Myocyte (in vitro differentiated cells): ENCODE measurements around the gene ITGA1. TPM values are rescaled to one million over a fixed set of nuclear protein-coding genes. Genes with fewer than 3 reads are reported as not detected.
"Not testable (repeated sequence)": the region's sequence is repeated elsewhere in the genome, so short reads cannot be mapped to it uniquely, and the experiment has no call there.

Experiments
- DNase-seq: peaks from one replicate; pipeline ENCODE4 v3.0.0-alpha.2; 2012; ENCODE audit warnings: low read depth
- polyA plus RNA-seq: library from polyadenylated mRNA; unstranded; fragments of >200 nt; gene quantifications from one replicate; pipeline ENCODE4 v1.2.1, GENCODE V29; 2012; ENCODE audit warnings: missing spikeins
- total RNA-seq: library from RNA; depleted of rRNA; stranded (reverse); fragments of >200 nt; gene quantifications from 2 replicates; pipeline ENCODE4 v1.2.3, GENCODE V29; 2014

ITGA1 gene
- 7.6 and 9.7 TPM in 2 replicates for total RNA-seq
- 6.8 TPM for polyA plus RNA-seq

DNA sequence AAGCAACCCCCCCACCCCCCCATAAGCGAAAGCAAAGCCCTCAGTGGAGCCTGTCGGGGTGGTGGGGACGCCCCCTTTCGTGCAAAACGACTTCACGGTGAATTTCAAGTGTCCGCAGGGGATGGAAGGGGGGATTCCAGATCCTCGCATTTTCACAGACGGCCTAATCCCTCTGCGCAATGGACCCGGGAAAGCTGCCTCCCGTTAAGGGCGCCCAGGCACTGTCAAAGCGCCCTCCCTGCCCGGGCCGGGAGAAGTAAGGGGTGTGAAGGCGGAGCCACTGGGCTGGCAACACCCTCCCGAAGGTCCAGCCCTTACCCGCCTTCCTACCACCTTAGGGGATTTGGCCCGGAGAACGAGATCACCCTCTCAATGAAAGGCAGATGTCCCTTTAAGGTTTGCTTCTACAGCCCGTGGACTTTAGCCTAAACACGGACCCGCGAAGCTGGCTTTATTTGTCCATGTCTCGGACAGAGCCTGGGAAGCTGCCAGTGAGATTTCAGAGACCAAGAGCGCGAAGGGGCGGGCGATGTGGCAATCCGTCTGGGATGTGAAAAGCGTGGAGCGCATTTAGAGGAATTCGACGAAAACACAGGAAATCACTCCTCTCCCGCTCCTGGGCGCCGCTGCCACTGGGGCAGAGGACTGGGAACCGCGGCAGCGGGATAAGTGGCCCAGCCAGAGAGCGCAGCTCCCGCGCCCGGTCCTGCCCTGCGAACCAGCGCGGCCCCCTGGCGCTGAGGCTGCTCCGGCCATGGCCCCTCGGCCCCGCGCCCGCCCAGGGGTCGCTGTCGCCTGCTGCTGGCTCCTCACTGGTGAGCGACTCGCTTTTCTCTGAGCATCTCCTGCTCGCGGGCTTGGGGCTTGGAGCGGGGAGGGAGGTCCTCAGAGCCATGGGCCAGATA lies at the start of gene ITGA1, which contains the start of gene PELO:
ITGA1 (plus strand) TSS at position 317 of the 905 bp plus-strand sequence; CDS start at position 755, 438 bp downstream.
PELO (plus strand) TSS at position 317 of the 905 bp plus-strand sequence. CDS start 12,479 bp downstream, outside the sequence.
- DNase-seq: peak; percentile 77

DNA sequence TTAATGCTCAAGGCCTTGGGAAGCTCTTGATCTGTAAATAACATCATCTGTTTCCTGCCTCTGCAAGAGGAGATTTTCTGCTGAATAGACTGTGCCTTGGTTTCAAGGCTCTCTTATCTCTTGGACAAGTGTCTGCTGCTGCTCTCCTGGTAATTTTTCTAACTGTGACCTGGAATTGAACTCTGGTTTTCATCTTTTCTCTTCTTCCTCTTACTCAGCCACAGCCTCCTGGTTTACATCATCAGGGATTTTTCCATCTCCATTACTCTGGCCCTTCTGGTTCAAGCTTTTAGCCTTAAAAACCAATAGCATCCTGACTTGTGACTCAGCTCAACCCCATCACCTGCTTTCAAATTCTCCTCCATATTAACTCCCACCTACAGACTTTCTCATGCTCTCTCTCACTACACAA lies 49.6 kb upstream of the ITGA1 start:
- DNase-seq: no peak

DNA sequence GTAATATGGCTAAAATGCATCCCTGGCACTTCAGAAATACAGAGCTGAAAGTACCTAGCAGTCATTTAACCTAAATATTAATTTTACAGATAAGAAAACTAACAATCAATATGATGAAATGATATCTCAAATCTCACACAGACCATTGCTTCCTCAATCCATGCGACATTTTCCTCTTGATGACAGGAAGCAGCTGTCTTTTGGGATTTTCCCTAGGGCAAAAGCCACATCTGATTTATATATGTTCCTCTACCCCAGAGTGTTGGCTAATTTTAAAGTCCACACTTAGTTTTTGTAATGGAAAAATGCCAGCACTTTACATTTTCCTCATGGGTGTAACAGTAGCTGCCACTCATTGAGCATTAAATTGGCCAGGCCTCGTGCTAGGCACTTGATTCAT lies 47.7 kb upstream of the ITGA1 start:
- DNase-seq: no peak

DNA sequence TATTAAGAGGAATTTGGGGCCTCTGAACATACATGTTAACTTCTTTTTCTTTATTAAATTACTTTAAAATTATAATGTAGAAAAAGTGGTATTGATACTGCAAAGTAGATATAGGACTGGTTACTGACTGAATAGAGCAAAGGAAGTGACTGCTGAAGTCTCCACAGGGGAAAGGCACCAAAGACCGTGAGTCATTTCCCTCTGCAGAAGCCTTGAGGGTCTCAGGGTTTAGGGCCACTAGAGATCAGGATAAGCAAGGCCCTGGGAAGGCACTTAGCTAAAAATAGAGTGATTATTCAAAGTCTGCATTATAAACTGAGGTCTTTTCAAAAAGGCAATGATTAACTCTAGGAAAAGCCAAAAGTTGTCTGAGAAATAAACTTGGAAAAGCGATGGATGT lies 44.7 kb upstream of the ITGA1 start:
- DNase-seq: no peak

DNA sequence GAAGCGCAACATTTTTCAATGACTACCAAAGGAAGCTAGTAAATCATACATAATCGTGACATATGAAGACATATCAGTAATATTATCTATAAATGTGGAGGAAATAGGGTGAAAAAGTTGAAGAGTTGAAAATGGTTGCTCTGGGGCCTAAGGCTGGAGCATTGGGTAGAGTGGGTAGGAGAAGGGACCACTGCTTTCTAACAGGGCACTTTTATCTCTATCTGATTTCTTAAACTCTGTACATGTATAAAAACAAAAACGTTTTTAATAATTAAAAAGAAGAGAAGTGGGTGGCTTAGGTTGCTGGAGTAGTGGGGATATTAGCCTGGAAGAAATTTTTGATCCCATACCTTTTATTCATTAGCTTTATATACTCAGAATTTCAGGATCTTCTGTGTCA lies 44.2 kb upstream of the ITGA1 start:
- no peak for DNase-seq

DNA sequence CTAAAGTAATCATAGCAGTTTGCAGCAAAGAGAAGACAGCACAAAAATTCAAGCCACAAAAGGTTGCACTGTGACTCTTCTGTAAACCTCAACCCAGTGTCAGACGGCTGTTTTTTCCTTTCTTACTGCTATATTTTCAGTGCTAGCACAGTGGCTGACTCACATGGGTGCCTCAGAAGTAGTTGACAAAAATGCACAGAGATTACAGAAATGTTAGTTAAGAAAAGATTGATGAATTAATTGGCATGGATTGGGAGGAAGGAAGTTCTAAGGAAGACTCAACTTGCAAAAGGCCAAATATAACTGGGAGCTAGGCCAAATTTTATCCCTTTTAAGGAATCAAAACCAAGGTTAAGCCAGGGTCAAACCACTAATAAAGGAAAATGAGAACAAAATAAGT lies 43.7 kb upstream of the ITGA1 start:
- peak; percentile 41 for DNase-seq

DNA sequence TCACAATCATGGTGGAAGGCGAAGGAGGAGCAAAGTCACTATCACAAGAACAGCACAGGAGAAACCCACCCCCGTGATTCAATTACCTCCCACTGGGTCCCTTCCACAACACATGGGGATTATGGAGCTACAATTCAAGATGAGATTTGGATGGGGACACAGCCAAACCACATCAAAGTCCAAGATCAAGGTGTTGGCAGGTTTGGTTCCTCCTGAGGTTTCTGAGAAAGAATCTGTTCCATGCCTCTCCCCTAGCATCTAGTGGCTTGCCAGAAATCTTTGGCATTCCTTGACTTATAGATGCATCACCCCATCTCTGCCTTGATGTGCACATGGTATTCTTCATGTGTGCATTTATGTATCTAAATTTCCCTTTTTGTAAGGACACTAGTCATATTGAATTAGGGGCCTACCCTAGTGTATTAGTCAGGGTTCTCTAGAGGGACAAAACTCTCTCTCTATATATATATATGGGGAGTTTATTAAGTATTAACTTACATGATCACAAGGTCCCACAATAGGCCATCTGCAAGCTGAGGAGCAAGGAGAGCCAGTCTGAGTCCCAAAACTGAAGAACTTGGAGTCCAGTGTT lies 42.8 kb upstream of the ITGA1 start:
- not testable (repeated sequence) for DNase-seq

DNA sequence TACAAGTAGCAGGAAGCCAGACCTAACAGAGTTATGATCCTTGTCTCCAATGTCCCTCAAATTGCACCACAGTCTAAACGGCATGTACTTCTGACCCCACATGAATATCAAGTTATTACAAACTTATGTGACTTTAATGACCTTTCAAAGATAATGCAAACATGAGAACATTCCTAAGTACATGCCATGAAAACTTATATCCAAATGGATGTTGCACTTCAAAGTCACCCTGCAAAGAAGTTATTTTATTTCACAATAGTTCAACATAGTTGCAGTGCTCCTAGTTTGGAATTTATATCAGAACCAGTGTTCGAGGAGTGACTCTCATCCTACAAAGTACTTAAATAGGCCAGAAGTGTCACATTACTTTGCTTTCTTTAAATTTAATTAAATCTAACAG lies 41.2 kb upstream of the ITGA1 start:
- DNase-seq: no peak

DNA sequence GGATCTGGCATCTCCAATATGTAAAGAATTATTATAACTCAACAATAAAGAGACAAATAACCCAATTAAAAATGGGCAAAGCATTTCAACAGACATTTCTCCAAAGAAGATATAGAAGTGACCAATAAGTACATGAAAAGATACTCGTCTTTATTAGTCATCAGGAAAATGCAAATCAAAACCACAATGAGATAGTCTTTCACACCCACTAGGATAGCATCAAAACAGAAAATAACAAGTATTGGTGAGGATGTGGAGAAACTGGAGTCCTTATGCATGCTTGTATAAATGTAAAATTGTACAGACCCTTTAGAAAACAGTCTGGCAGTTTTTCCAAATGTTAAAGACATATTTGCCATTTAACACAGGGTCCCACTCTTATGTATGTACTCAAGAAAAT lies 39.1 kb upstream of the ITGA1 start:
- DNase-seq: no peak

DNA sequence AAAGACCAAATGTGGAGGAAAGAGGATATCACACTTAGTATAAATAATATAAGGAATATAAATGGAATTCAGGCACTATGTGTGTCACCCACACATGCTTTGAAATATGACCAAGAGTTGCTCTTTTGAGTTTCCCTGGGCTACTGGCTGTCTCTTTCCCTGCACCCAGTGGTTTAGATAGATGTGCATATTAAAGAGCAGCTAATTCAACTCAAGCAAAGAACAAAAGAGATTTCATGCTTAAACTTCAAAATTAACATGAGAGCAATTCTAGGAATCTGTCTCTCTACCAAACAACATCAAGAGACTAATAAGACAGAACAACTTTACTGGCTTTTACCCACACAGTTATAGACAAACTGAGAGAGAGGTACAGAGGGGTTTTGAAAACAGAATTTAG lies 38.0 kb upstream of the ITGA1 start:
- no peak for DNase-seq

DNA sequence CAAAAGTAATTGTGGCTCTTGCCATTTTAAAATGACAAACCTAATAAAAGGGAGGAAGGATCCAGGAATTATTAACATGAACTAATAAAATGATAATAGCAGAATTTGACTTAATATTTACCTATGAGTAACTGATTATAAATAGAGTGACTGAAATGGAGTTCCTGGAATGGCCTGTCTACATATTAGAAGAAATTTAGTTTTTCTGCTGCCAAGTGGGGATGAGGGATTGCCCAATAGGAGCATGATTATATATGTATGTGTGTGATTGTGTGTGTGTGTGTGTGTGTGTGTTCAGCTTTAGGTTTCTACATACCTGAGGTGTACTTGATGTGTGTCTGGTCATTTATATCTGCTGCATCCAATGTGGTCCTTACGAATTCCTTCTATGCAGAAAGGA lies 36.6 kb upstream of the ITGA1 start:
- DNase-seq: no peak

DNA sequence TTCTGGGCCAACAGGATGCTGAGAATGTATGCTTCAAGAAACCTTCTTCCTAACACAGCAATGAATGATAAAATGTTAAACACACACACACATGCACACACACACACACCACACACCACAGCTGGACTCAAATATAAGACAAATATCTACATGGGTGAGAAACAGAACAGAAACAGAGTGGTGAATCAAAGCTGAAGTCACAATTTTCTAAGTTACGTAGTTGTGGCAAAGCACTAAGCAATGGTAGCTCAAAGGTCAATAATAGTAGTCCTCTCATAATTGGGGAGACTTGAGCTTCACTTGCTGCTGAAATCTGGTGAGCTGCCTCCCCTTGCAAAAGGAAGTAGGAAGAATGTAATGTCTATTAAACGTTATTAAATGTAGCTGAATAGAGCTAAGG lies 33.7 kb upstream of the ITGA1 start:
- DNase-seq: no peak

DNA sequence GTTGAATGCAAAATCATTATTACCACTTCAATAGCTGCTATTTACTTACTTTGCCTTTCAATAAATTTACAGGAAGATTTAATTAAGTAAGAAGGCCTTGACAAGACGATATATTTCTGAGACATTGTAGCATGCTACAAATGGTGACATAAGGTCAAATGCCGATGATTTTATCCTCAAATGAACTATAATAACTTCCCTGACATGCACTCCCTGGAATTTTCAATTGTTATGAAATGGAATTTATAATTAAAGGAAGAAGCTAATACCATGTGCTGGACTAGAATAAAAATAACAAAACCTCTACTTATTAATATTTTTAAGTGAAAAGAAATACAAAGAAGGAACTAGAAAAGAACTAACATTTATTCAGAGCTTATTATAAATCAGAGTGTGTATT lies 30.2 kb upstream of the ITGA1 start:
- DNase-seq: peak; percentile 5

DNA sequence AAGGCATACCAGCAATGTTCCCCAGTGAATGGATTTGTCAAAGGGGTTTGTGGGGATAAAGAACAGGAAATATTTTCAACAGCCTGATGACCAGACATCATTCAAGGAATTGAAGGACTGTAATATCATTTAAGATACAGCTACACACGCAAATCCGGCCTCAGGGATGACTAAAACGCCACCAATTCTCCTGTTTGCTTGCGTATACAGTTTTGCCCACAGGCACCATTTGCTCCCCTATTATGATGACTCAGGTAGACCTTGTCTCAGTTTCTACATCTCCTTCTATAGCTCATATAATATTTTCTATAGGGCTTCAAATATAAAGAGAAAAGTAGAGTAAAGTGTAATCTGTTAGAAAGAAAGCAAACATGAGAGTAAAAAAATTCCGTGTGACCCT lies 29.7 kb upstream of the ITGA1 start:
- no peak for DNase-seq

DNA sequence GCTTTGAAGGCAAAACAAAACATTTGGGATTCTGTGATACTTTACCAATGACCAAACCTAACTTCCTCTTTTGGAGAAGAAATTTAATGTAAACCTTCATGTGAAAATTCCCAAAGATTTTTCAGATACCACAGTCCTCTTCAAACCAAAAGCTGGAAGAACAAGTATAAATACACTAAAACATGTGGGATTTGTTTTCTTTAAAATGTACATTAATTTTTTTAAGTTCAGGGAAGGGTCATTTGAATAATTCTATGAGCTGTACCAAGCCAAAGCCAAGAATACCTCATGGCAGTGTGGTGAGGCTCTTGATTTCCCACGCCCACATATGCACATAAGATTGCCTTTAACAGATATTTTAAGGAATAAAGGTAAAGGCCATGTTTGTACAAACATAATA lies 28.4 kb upstream of the ITGA1 start:
- DNase-seq: no peak

DNA sequence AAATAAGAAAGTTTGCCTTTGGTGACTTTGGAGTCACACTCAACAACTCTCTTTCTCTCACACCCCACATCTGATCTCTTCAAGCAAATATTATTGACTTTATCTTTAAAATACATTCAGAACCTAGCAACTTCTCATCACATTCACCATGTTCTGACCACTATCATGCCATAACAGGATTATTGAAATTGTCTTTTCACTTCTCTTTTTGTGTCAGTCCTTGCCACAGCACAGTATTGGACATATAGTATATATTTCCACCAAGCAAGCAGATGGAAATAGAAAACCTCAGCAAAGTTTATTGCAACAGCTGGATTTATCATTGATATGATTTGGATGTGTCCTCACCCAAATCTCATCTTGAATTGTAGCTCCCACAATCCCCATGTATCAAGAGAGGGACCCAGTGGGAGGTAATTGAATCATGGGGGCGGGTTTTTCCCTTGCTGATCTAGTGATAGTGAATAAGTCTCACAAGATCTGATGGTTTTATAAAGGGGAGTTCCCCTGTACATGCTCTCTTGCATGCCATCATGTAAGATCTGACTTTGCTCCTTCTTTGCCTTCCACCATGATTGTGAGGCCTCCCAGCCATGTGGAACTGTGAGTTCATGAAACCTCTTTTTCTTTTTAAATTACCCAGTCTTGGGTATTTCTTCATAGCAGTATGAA lies 26.9 kb upstream of the ITGA1 start:
- no peak for DNase-seq

DNA sequence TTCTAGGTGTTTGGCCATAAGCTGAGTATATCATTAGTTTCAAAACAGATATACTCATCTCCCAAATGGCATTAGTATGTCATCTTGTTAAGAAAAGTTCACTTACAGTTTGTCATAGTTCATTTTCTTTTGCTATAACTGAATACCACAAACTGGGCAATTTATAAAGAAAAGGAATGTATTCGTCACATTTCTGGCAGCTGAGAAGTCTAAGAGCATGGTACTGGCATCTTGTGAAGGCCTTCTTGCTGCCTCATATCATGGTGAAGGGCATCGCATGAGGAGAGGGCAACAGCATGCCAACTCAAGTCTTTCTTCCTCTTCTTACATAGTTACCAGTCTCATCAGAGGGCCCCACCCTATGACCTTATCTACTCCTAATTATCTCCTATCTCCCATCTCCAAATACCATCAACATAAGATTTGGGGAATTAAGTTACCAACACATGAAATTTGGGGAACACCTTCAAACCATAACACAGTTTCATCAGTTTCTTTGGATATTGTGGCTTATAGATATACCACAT lies 20.4 kb upstream of the ITGA1 start:
- DNase-seq: no peak

DNA sequence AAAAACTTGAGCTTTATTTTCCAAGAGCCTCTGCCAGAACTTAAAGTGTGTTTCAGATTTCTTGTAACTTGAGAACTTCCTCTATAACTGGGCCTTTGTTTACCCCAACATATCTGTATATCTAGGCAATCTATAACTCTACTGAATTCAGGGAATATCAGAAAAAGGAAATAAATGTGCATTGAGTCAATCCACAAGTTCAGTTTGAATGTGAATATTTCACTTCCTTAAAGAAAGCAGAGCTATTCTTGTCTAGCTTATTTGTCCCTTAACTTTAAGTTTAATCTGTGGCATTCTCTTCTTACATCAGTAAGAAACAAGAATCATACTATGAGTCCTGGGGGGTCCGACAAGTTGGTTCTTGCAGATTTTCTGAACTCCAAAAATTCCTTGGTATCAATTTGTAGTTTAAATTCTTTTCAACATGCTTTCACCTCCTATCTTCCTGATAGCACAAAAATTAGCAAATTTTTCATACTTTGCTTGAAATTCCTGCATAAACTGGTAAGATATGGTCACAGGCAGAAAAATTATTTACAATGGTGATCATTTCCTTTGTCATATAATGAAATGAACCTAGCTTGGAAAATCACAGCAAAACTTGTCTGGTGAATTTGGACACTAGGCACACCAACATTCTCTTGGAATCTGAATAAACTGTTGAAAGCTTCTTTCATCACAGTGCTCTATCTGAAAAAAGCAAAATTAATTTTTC lies 19.8 kb upstream of the ITGA1 start:
- DNase-seq: no peak

DNA sequence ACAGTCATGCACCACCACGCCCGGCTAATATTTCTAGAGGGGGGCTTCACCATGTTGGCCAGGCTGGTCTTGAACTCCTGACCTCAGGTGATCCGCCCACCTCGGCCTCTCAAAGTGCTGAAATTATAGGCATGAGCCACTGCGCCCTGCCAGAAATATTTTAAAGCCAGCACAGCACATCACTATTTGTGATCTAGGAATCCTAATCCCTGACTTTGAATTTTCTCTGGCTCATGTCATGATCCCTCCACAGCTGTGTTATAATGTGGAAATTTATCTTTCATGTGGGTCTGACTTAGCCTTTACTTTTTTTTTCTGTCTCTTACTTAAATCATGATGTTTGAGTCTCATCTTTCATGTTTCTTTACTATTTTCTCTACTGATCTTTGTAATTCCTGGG lies 18.7 kb upstream of the ITGA1 start:
- DNase-seq: peak; percentile 20

DNA sequence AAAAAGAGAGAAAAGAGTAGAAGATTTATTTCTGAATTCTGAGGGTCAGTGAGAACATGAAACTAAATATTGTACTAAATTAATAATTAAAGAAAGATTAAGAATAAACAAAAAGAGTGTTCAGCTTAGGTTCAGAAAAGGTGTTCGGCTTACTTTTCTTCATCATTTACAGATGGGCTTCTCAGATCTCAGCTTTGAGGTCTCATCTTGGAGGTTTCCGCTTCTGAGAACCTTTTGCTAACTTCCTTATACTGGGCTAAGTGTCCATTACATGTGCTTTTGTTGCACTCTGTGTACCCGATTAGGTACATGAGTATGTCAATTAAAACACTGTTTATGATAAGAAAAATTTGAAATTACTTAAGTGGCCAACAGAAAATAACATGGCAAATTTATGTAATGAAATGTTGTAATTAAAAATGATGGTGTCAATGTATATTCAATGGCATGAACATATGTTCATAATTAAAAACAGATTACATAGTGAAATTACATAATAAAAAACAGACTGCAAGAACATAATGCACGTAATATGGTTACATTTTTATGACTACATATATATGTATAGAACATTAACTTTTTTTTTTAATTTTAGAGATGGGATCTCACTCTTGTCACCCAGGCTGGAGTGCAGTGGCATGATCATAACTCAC lies 17.3 kb upstream of the ITGA1 start:
- no peak for DNase-seq
